Activated naive CD4-positive, alpha-beta T cell treated with anti-CD3 and anti-CD28 coated beads, Interleukin-2, amount 50 U/mL, for 24 hours (primary cell): ENCODE results near the gene GMPPA.

Experiments used
- H3K27ac Mint-ChIP-seq: one replicate; pipeline ENCODE4 v1.8.0; 2021; ENCODE audit warnings: mild to moderate bottlenecking, mixed read lengths
- H3K27me3 Mint-ChIP-seq: one replicate; pipeline ENCODE4 v1.8.0; 2021; ENCODE audit warnings: mixed read lengths
- H3K36me3 Mint-ChIP-seq: one replicate; pipeline ENCODE4 v1.8.0; 2021; ENCODE audit warnings: mixed read lengths
- H3K4me1 Mint-ChIP-seq: one replicate; pipeline ENCODE4 v1.8.0; 2021; ENCODE audit warnings: mixed read lengths
- H3K4me3 Mint-ChIP-seq: one replicate; pipeline ENCODE4 v1.8.0; 2021; ENCODE audit warnings: mild to moderate bottlenecking, mixed read lengths
- H3K9me3 Mint-ChIP-seq: one replicate; pipeline ENCODE4 v1.8.0; 2021; ENCODE audit warnings: mixed read lengths

Gene GMPPA

GRCh38 chr2:219530048-219530963 lies 31.6 kb downstream of the GMPPA start:
- no peak overlapping the region for H3K4me3 Mint-ChIP-seq
- H3K9me3 Mint-ChIP-seq, result no peaks in the 10 kb centered on the region
- H3K4me1 Mint-ChIP-seq, result no peaks in the 10 kb centered on the region
- peaks cover 34% of the 10 kb centered on the region for H3K27me3 Mint-ChIP-seq
- no peak overlapping the region for H3K27ac Mint-ChIP-seq
- H3K36me3 Mint-ChIP-seq, result no peaks in the 10 kb centered on the region

- no peak overlapping the region for H3K4me3 Mint-ChIP-seq
- no peaks in the 10 kb centered on the region for H3K9me3 Mint-ChIP-seq
- no peaks in the 10 kb centered on the region for H3K4me1 Mint-ChIP-seq
- no peaks in the 10 kb centered on the region for H3K36me3 Mint-ChIP-seq
- H3K27me3 Mint-ChIP-seq, result peaks cover 26% of the 10 kb centered on the region
- H3K27ac Mint-ChIP-seq, result no peak overlapping the region
Observed at GRCh38 chr2:219531639-219532377, 33.1 kb downstream of the GMPPA start.

DNA sequence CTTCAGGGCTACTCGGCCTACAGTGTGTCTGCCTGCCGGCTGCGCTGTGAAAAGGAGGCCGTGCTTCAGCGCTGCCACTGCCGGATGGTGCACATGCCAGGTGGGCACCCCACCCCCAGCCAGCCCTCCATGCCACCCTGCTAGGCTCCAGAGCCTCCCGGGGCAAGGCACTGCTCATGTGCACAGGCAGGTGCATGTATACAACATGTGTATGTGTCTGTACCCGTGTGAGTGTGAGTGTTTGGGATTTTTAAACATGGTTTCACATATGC lies 33.6 kb downstream of the GMPPA start:
- no peaks in the 10 kb centered on the region for H3K36me3 Mint-ChIP-seq
- H3K4me3 Mint-ChIP-seq, result no peak overlapping the region
- no peaks in the 10 kb centered on the region for H3K4me1 Mint-ChIP-seq
- peaks cover 23% of the 10 kb centered on the region for H3K27me3 Mint-ChIP-seq
- H3K27ac Mint-ChIP-seq, result no peak overlapping the region
- H3K9me3 Mint-ChIP-seq, result no peaks in the 10 kb centered on the region

DNA sequence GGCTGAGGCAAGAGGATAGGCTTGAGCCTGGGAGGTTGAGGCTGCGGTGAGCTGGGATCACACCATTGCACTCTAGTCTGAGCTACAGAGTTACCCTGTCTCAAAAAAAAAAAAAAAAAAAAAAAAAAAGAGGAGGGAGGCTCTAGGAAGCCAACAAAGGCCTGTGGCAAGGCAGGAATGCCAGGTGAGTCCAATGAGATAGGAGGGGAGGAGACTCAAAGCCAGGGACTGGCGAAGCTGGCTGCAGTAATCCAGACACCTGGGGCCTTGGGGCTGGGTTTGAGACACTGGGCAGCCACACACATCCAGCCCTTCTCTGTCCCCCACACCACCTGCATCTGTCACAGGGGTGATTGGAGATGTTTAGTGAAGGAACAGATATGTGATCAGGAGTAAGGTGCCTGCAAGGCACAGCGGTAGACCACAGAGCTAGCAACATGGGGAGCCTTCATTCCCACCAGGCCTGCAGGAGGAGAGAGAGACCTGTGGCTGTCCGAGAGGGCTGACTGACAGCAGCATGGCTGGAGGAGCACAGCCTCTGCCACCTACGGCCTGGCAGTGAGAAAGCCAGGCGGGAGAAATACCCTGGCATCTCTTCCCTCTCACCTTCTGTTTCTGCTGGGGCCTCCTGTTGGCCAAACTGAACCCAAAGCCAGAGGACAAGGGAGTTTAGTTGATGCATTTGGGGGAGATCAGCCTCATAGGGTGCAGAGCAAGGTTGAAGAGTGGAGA lies 35.4 kb downstream of the GMPPA start:
- Mint-ChIP-seq H3K4me3 (no peak overlapping the region), H3K27me3 (peaks cover 11% of the 10 kb centered on the region), H3K9me3 (no peaks in the 10 kb centered on the region), H3K27ac (no peak overlapping the region), H3K36me3 (no peaks in the 10 kb centered on the region), H3K4me1 (no peaks in the 10 kb centered on the region)

- Mint-ChIP-seq H3K36me3 (peaks cover 2% of the 10 kb centered on the region), H3K9me3 (no peaks in the 10 kb centered on the region), H3K27ac (no peak overlapping the region), H3K4me3 (no peak overlapping the region), H3K27me3 (no peaks in the 10 kb centered on the region), H3K4me1 (peaks cover 5% of the 10 kb centered on the region)
Observed at GRCh38 chr2:219536425-219536824, 37.7 kb downstream of the GMPPA start.

- H3K36me3 Mint-ChIP-seq, result peaks cover 2% of the 10 kb centered on the region
- H3K4me1 Mint-ChIP-seq, result peaks cover 6% of the 10 kb centered on the region
- H3K4me3 Mint-ChIP-seq, result no peak overlapping the region
- H3K27me3 Mint-ChIP-seq, result no peaks in the 10 kb centered on the region
- H3K27ac Mint-ChIP-seq, result no peak overlapping the region
- no peaks in the 10 kb centered on the region for H3K9me3 Mint-ChIP-seq
Observed at GRCh38 chr2:219536967-219537366, 38.3 kb downstream of the GMPPA start.

DNA sequence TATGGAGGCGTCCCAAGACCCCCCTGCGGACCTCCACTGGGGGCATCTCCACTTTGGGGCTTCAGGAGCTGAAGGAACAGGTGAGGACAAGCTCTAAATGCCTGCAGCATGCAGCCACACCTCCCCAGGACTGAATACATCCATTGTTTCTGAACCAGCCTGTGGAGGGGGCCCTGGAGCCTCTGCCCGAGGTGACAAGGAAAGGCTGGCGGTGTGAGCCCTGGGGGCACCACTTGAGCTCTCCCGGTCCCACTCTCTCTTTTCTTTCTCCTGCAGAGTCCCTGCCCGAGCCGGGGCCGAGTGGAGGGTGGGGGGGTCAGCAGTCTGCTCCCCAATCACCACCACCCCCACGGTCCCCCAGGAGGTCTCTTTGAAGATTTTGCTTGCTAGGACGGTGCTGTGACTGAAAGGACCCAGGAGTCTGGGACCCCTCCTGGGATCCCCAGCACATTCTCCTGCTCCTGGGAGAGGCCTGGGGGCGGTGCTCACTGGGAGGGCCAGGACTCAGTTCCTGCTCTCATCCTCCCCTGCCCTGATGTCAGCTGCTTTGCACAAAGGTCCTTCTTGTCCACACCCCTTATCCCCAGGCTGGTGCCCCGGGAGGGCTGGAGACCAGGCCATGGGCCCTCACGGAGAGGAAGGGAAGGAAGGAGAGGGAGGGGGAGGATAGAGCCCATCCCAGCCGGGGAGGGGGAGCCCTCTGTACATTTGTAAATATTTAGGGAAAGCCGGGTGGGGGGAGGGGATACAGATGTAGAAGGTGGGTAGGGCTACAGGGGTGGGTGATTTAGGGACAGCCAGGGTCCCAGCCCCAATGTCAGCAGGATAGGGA lies 39.2 kb downstream of the GMPPA start:
- H3K27me3 Mint-ChIP-seq, result no peaks in the 10 kb centered on the region
- H3K4me1 Mint-ChIP-seq, result peaks cover 15% of the 10 kb centered on the region
- H3K4me3 Mint-ChIP-seq, result no peak overlapping the region
- H3K9me3 Mint-ChIP-seq, result no peaks in the 10 kb centered on the region
- H3K27ac Mint-ChIP-seq, result no peak overlapping the region
- H3K36me3 Mint-ChIP-seq, result peaks cover 2% of the 10 kb centered on the region

DNA sequence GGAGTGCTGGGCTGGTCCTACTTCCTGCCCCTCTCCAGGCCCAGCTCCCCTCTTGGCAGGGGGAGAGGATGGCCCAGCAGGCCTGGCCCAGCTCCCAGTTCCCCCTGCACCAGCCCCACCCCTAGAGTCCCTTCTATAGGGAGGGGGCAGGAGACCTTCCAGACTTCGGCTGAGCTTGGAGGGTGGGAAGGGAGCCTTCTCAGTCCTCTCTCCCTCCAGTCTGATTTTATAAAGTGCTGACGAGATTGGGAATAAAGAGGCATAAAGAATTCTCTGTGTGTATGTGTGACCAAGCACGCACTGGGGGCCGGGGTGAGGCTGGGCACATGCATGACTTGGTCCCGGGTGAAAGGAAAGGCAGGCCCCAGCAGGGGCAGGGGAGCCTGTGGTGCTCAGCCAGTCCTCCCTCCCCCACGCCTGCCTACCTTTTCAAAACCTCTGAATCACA lies 39.8 kb downstream of the GMPPA start:
- Mint-ChIP-seq H3K4me1 (peaks cover 15% of the 10 kb centered on the region), H3K9me3 (no peaks in the 10 kb centered on the region), H3K4me3 (no peak overlapping the region), H3K27ac (no peak overlapping the region), H3K27me3 (no peaks in the 10 kb centered on the region), H3K36me3 (peaks cover 2% of the 10 kb centered on the region)

- peaks cover 2% of the 10 kb centered on the region for H3K36me3 Mint-ChIP-seq
- H3K9me3 Mint-ChIP-seq, result no peaks in the 10 kb centered on the region
- H3K4me1 Mint-ChIP-seq, result peaks cover 16% of the 10 kb centered on the region
- no peak overlapping the region for H3K4me3 Mint-ChIP-seq
- no peaks in the 10 kb centered on the region for H3K27me3 Mint-ChIP-seq
- no peak overlapping the region for H3K27ac Mint-ChIP-seq
Observed at GRCh38 chr2:219538956-219539788, 40.5 kb downstream of the GMPPA start.

GRCh38 chr2:219539926-219540678 lies 41.4 kb downstream of the GMPPA start:
- H3K27me3 Mint-ChIP-seq, result no peaks in the 10 kb centered on the region
- no peaks in the 10 kb centered on the region for H3K9me3 Mint-ChIP-seq
- no peak overlapping the region for H3K4me3 Mint-ChIP-seq
- peaks cover 24% of the 10 kb centered on the region for H3K4me1 Mint-ChIP-seq
- no peak overlapping the region for H3K27ac Mint-ChIP-seq
- H3K36me3 Mint-ChIP-seq, result peaks cover 2% of the 10 kb centered on the region

GRCh38 chr2:219540784-219541504 lies 42.3 kb downstream of the GMPPA start:
- Mint-ChIP-seq H3K36me3 (peaks cover 2% of the 10 kb centered on the region), H3K4me3 (peak overlapping the region; percentile 15), H3K27me3 (no peaks in the 10 kb centered on the region), H3K4me1 (peaks cover 24% of the 10 kb centered on the region), H3K9me3 (no peaks in the 10 kb centered on the region), H3K27ac (no peak overlapping the region)

DNA sequence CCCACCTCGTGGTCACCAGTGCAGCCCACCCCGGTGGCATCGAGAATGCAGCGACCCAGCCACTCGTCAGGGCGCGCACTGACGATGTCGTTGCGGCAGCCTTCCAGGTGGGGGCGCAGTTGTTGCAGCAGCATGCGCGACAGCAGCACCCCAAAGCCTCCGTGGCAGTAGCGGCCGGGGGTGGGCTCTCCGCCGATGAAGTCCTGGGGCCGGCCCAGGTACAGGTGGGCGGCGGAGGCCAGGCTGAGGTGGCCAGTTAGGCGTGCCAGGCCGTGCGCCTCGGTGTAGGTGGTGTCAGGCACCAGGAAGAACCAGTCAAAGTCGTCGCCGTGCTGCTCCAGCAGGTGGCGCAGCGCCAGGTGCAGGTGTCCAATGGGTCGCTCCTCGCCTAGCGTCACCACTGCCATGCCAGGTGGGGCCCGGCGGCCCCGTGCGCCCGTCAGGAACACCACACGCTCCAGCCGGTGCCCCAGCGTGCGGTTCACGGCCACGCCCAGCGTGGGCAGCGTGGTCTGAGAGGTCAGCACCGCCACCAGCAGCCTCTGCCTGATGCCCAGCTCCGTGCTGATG lies 43.0 kb downstream of the GMPPA start:
- no peaks in the 10 kb centered on the region for H3K9me3 Mint-ChIP-seq
- H3K27me3 Mint-ChIP-seq, result no peaks in the 10 kb centered on the region
- H3K36me3 Mint-ChIP-seq, result peaks cover 2% of the 10 kb centered on the region
- peaks cover 24% of the 10 kb centered on the region for H3K4me1 Mint-ChIP-seq
- peak overlapping the region; percentile 93 for H3K4me3 Mint-ChIP-seq
- no peak overlapping the region for H3K27ac Mint-ChIP-seq

- peaks cover 2% of the 10 kb centered on the region for H3K36me3 Mint-ChIP-seq
- no peaks in the 10 kb centered on the region for H3K9me3 Mint-ChIP-seq
- peak overlapping the region; percentile 93 for H3K4me3 Mint-ChIP-seq
- H3K4me1 Mint-ChIP-seq, result peaks cover 24% of the 10 kb centered on the region
- no peaks in the 10 kb centered on the region for H3K27me3 Mint-ChIP-seq
- H3K27ac Mint-ChIP-seq, result peak overlapping the region; percentile 74
Observed at GRCh38 chr2:219542931-219543595, 44.4 kb downstream of the GMPPA start.
